ENCODE results near the gene PKIG.

GRCh38 chr20:44653546-44653945 lies 71.2 kb downstream of the PKIG start:
- TF ChIP-seq TCF7 (IDR thresholded peaks at IDR 0.05; ENCODE audit: borderline replicate concordance), result no peak
- TF ChIP-seq NFIC (IDR thresholded peaks at IDR 0.05; ENCODE audit: low read depth, low read length), result no peak
